CD4-positive, alpha-beta T cell (primary cell): Measurements from ENCODE around the gene GNLY. TPM values are rescaled to one million over a fixed set of nuclear protein-coding genes. Genes with fewer than 3 reads are reported as not detected.

Experiments
- ATAC-seq: fragments of 200-7000 bp; cut with Tn5 transposase; one replicate; pipeline ENCODE4 v1.10.0; 2022; ENCODE audit warnings: mild to moderate bottlenecking; ENCODE audit not compliant: poor library complexity
- CTCF ChIA-PET: fragments of 350-600 bp; sonication (Branson Sonifier 250); formaldehyde crosslinking; loops from one replicate; lab custom pipeline; 2021; ENCODE audit warnings: antibody characterized with exemption, inconsistent platforms; lab: Charles Lee
- POLR2A ChIA-PET: fragments of 350-600 bp; sonication (Branson Sonifier 250); formaldehyde crosslinking; loops from one replicate; lab custom pipeline; 2021; ENCODE audit warnings: antibody characterized with exemption, inconsistent platforms; lab: Charles Lee
- DNase-seq, 14 experiments: peaks; one replicate each; pipeline ENCODE4 v3.0.0-alpha.2; 2013 to 2020; ENCODE audit warnings: mixed read lengths in 2 of 14
- H3K27ac ChIP-seq, 2 donors: one replicate each; pipeline versions ENCODE4 v1.5.1 to v1.7.0; 2013; ENCODE audit warnings: low read length in 2 of 2, low read depth in 1 of 2, mild to moderate bottlenecking in 1 of 2
- H3K27me3 ChIP-seq, 2 experiments: 1 replicate in 1 of 2; 2 replicates in 1 of 2; pipeline versions ENCODE4 v1.6.1 to v1.7.0; 2013; ENCODE audit warnings: low read length in 2 of 2, control low read depth in 1 of 2, mild to moderate bottlenecking in 1 of 2, moderate library complexity in 1 of 2; ENCODE audit not compliant: insufficient read depth in 2 of 2, control insufficient read depth in 1 of 2
- H3K36me3 ChIP-seq: one replicate; pipeline ENCODE4 v1.6.1; 2013; ENCODE audit warnings: low read length, control low read depth; ENCODE audit not compliant: insufficient read depth
- H3K4me1 ChIP-seq: one replicate; pipeline ENCODE4 v1.6.1; 2013; ENCODE audit warnings: low read length, control low read depth; ENCODE audit not compliant: insufficient read depth
- H3K4me3 ChIP-seq: one replicate; pipeline ENCODE4 v1.5.1; 2013; ENCODE audit warnings: mild to moderate bottlenecking, low read length, moderate library complexity
- H3K9me3 ChIP-seq, 2 experiments: 1 replicate in 1 of 2; 2 replicates in 1 of 2; pipeline versions ENCODE4 v1.6.1 to v1.7.0; 2013; ENCODE audit warnings: low read length in 2 of 2, mild to moderate bottlenecking in 2 of 2, control low read depth in 1 of 2, moderate library complexity in 1 of 2; ENCODE audit not compliant: control insufficient read depth in 1 of 2, insufficient read depth in 1 of 2
- H3K27ac Mint-ChIP-seq: one replicate; pipeline ENCODE4 v1.8.0; 2020; ENCODE audit warnings: mixed read lengths
- H3K27me3 Mint-ChIP-seq: one replicate; pipeline ENCODE4 v1.8.0; 2021; ENCODE audit warnings: mixed read lengths
- H3K36me3 Mint-ChIP-seq: one replicate; pipeline ENCODE4 v1.8.0; 2021; ENCODE audit warnings: low read depth, mixed read lengths
- H3K4me1 Mint-ChIP-seq: one replicate; pipeline ENCODE4 v1.8.0; 2021; ENCODE audit warnings: low read depth, mixed read lengths
- H3K4me3 Mint-ChIP-seq: one replicate; pipeline ENCODE4 v1.8.0; 2020; ENCODE audit warnings: mild to moderate bottlenecking, mixed read lengths
- H3K9me3 Mint-ChIP-seq: one replicate; pipeline ENCODE4 v1.8.0; 2020; ENCODE audit warnings: mixed read lengths
- CTCF ChIP-seq: fragments of 200-600 bp; IDR thresholded peaks from one replicate; pipeline ENCODE4 v1.8.0; 2022; ENCODE audit warnings: antibody characterized with exemption, mild to moderate bottlenecking
- intact Hi-C, 2 experiments: fragments of 100-400 bp; cut with DNase I in 1 of 2; cut with micrococcal nuclease in 1 of 2; formaldehyde crosslinking; loops; one replicate each; pipeline versions ENCODE4 v1.15.1 to v1.9.0; 2023 to 2025; cut with DNase I, micrococcal nuclease
- total RNA-seq, 174 experiments: library from RNA in 2 of 174; stranded (reverse) in 2 of 174; gene quantifications; one replicate each; pipeline ENCODE4 v1.2.3 and lab custom pipeline; 2021 to 2026

GNLY gene
- total RNA-seq, 2 experiments from 2014 or later, result 45.1 TPM

GRCh38 chr2:85746321-85747004 is 52.3 kb downstream of the GNLY start:
- Mint-ChIP-seq H3K27me3 (peaks cover 68% of the 10 kb centered on the region), H3K36me3 (no peaks in the 10 kb centered on the region), H3K27ac (no peak overlapping the region), H3K4me3 (no peak overlapping the region), H3K4me1 (peaks cover 2% of the 10 kb centered on the region), H3K9me3 (no peaks in the 10 kb centered on the region)
- H3K4me1 ChIP-seq, result peaks cover 2% of the 10 kb centered on the region
- ChIA-PET POLR2A (no interaction called here), CTCF (no interaction called here)
- H3K4me3 ChIP-seq, result no peak overlapping the region
- no peaks in the 10 kb centered on the region for H3K36me3 ChIP-seq
- intact Hi-C loops, result no loop called here
- H3K27me3 ChIP-seq, result peaks cover 14 to 29% of the 10 kb centered on the region in 2 experiments
- TF ChIP-seq CTCF, result no peak
- ATAC-seq (no peak), DNase-seq (no peak)
- H3K27ac ChIP-seq, result no peak overlapping the region
- no peaks in the 10 kb centered on the region for H3K9me3 ChIP-seq

GRCh38 chr2:85747441-85747840 is 53.3 kb downstream of the GNLY start:
- no peaks in the 10 kb centered on the region for H3K9me3 ChIP-seq

GRCh38 chr2:85748039-85748734 is 54.0 kb downstream of the GNLY start:
- Mint-ChIP-seq H3K4me3 (no peak overlapping the region), H3K36me3 (no peaks in the 10 kb centered on the region), H3K27me3 (peaks cover 76% of the 10 kb centered on the region), H3K27ac (no peak overlapping the region), H3K4me1 (peaks cover 9% of the 10 kb centered on the region), H3K9me3 (no peaks in the 10 kb centered on the region)
- H3K9me3 ChIP-seq, result no peaks in the 10 kb centered on the region
- no peak for DNase-seq
- no peak overlapping the region for H3K4me3 ChIP-seq
- H3K4me1 ChIP-seq, result peaks cover 4% of the 10 kb centered on the region
- peaks cover 29 to 46% of the 10 kb centered on the region in 2 experiments for H3K27me3 ChIP-seq
- intact Hi-C loops, result no loop called here
- TF ChIP-seq CTCF, result no peak
- no peak overlapping the region for H3K27ac ChIP-seq
- POLR2A ChIA-PET, result no interaction called here
- CTCF ChIA-PET, result no interaction called here
- ATAC-seq, result no peak
- H3K36me3 ChIP-seq, result no peaks in the 10 kb centered on the region

More at GRCh38 chr2:85747441-85747840, 53.3 kb downstream of the GNLY start:
- Mint-ChIP-seq H3K27ac (no peak overlapping the region), H3K4me1 (peaks cover 9% of the 10 kb centered on the region), H3K4me3 (no peak overlapping the region), H3K9me3 (no peaks in the 10 kb centered on the region), H3K27me3 (peaks cover 69% of the 10 kb centered on the region), H3K36me3 (no peaks in the 10 kb centered on the region)
- no peak for DNase-seq
- Histone ChIP-seq H3K36me3 (no peaks in the 10 kb centered on the region), H3K27ac (no peak overlapping the region), H3K4me3 (no peak overlapping the region), H3K27me3 (peaks cover 22 to 38% of the 10 kb centered on the region in 2 experiments), H3K4me1 (peaks cover 2% of the 10 kb centered on the region)
- intact Hi-C loops, result no loop called here
- TF ChIP-seq CTCF, result no peak
- CTCF ChIA-PET, result no interaction called here
- POLR2A ChIA-PET, result no interaction called here
- ATAC-seq, result no peak

Other genes with a start within 250 kb of the GNLY start
- 100 to 1,000 TPM; 121 to 122 TPM for gene MAT2A, start 155.2 kb upstream of the GNLY start, total RNA-seq
- 10 to 100 TPM; 22.9 to 27.6 TPM for gene GGCX, start 132.9 kb upstream of the GNLY start, total RNA-seq
- gene VAMP8, start 116.8 kb upstream of the GNLY start, total RNA-seq, result 10 to 100 TPM; 32.3 to 37.3 TPM
- gene VAMP5, start 109.9 kb upstream of the GNLY start, total RNA-seq, result 10 to 100 TPM; 17.0 to 17.2 TPM
- 10 to 100 TPM; 41.5 to 43.8 TPM for gene RNF181, start 98.6 kb upstream of the GNLY start, total RNA-seq
- 1 to 10 TPM; 6.6 to 7.0 TPM for gene TMEM150A, start 91.7 kb upstream of the GNLY start, total RNA-seq
- gene C2orf68, start 82.3 kb upstream of the GNLY start, total RNA-seq, result 10 to 100 TPM; 31.0 to 31.2 TPM
- gene USP39, start 78.2 kb upstream of the GNLY start, total RNA-seq, result 10 to 100 TPM; 48.1 to 51.2 TPM
- not detected for gene SFTPB, start 26.2 kb upstream of the GNLY start, total RNA-seq
- not detected for gene ATOH8, start 59.6 kb downstream of the GNLY start, total RNA-seq
- 10 to 100 TPM; 76.7 to 77.8 TPM for gene ST3GAL5, start 194.6 kb downstream of the GNLY start, total RNA-seq